ENCODE measurements around the gene ESRRA. TPM values are rescaled to one million over a fixed set of nuclear protein-coding genes. Genes with fewer than 3 reads are reported as not detected.

Gene ESRRA
- total and polyA plus RNA-seq, 2 of the 13 experiments (the other 11 are each of a cell fraction or from before 2014, with no cell fraction given) = 18.1 to 36.3 TPM

GRCh38 chr11:64343767-64344559 lies 38.6 kb downstream of the ESRRA start:
- H3K79me2 ChIP-seq (ENCODE audit: insufficient read depth, low read length) = no peaks in the 10 kb centered on the region
- no peaks in the 10 kb centered on the region for H4K20me1 ChIP-seq (ENCODE audit: insufficient read depth, low read length)
- H3K9me3 ChIP-seq (ENCODE audit: low read length) = no peaks in the 10 kb centered on the region
- ChIA-PET CTCF (ENCODE audit: low intra/inter-chr PET ratio, low total read pairs) (no interaction called here), POLR2A (interaction anchor here (1.0 to 1.1 kb wide), 2 partner anchors 11 to 27 kb away, joined by 3 read pairs; partner anchors contain the start of genes PRDX5 and TRMT112)
- ATAC-seq (peak; percentile 5; the same call in 1 of the 3 replicates), FAIRE-seq (no peak), DNase-seq (ENCODE audit: low spot score) (no peak)
- no peak overlapping the region for H3K9ac ChIP-seq (ENCODE audit: insufficient read depth, low read depth, low read length)
- TF ChIP-seq KMT2B (CRISPR knock-in tag; IDR thresholded peaks at IDR 0.05) = no peak
- TF ChIP-seq STAG1 (CRISPR knock-in tag; IDR thresholded peaks at IDR 0.05) = peak; percentile 48
- TF ChIP-seq CTCF (CRISPR knock-in tag; IDR thresholded peaks at IDR 0.05) = peak; percentile 67
- in situ Hi-C loops (cut with HindIII; ENCODE audit: extremely low pct_ligation_motif_present, low pct_unique_long_range_greater_than_20kb) (no loop called here), intact Hi-C loops (cut with micrococcal nuclease; ENCODE audit: unreplicated experiment) (no loop called here)
- H3K4me1 ChIP-seq (ENCODE audit: insufficient read depth, low read length) = peaks cover 54% of the 10 kb centered on the region
- no peak overlapping the region; a peak in 1 of 6 replicates for H3K4me3 ChIP-seq (replicated peaks in 1 of 3; ENCODE audit: insufficient read depth in 1 of 3, low read depth in 2 of 3, low read length in 3 of 3)
- H3K27ac ChIP-seq (ENCODE audit: extremely low read length, insufficient read depth, low read length) = no peak overlapping the region
- no peak overlapping the region for H3K4me2 ChIP-seq (ENCODE audit: low read depth, low read length)
- H3K27me3 ChIP-seq (ENCODE audit: control insufficient read depth in 1 of 2, insufficient read depth in 2 of 2, low read length in 2 of 2) = peaks cover 3 to 37% of the 10 kb centered on the region in 2 experiments; a peak in 4 of 5 replicates
- no peak overlapping the region for H2AFZ ChIP-seq (ENCODE audit: low read length)
- WGBS (ENCODE audit: low lambda C conversion rate) = 26% methylated on average over 7 of the region's 18 CpGs
- no TSS peak for BruUV-seq (replicated peaks)
- no peaks in the 10 kb centered on the region for H3K36me3 ChIP-seq (replicated peaks in 1 of 2; ENCODE audit: control insufficient read depth in 1 of 2, insufficient read depth in 2 of 2, low read length in 2 of 2)

- Histone ChIP-seq H3K4me2 (ENCODE audit: low read depth, low read length) (no peak overlapping the region), H2AFZ (ENCODE audit: low read length) (no peak overlapping the region), H3K9me3 (ENCODE audit: low read length) (no peaks in the 10 kb centered on the region), H3K27ac (ENCODE audit: extremely low read length, insufficient read depth, low read length) (no peak overlapping the region), H3K27me3 (ENCODE audit: control insufficient read depth in 1 of 2, insufficient read depth in 2 of 2, low read length in 2 of 2) (peaks cover 4 to 29% of the 10 kb centered on the region in 2 experiments; a peak in 4 of 5 replicates), H3K9ac (ENCODE audit: insufficient read depth, low read depth, low read length) (no peak overlapping the region), H3K36me3 (replicated peaks in 1 of 2; ENCODE audit: control insufficient read depth in 1 of 2, insufficient read depth in 2 of 2, low read length in 2 of 2) (no peaks in the 10 kb centered on the region), H3K4me1 (ENCODE audit: insufficient read depth, low read length) (peaks cover 57% of the 10 kb centered on the region), H4K20me1 (ENCODE audit: insufficient read depth, low read length) (no peaks in the 10 kb centered on the region), H3K4me3 (replicated peaks in 1 of 3; ENCODE audit: insufficient read depth in 1 of 3, low read depth in 2 of 3, low read length in 3 of 3) (no peak overlapping the region), H3K79me2 (ENCODE audit: insufficient read depth, low read length) (no peaks in the 10 kb centered on the region)
- POLR2A ChIA-PET = interaction anchor here (1.1 kb wide), 1 partner anchor 27 kb away, joined by 3 read pairs; the partner anchor contains the start of genes PRDX5 and TRMT112
- in situ Hi-C loops (cut with HindIII; ENCODE audit: extremely low pct_ligation_motif_present, low pct_unique_long_range_greater_than_20kb) (no loop called here), intact Hi-C loops (cut with micrococcal nuclease; ENCODE audit: unreplicated experiment) (no loop called here)
- DNase-seq (ENCODE audit: low spot score) = no peak
- BruUV-seq (replicated peaks) = no TSS peak
- WGBS (ENCODE audit: low lambda C conversion rate) = 79% methylated on average over 26 of the region's 28 CpGs
- no peak for ATAC-seq
- CTCF ChIA-PET (ENCODE audit: low intra/inter-chr PET ratio, low total read pairs) = interaction anchor here (1.2 kb wide), 1 partner anchor 11 kb away, joined by 3 read pairs; no protein-coding TSS in a partner anchor
- no peak for FAIRE-seq
- TF ChIP-seq ZNF776 (CRISPR knock-in tag; IDR thresholded peaks at IDR 0.05) (no peak), ZNF274 (CRISPR knock-in tag; IDR thresholded peaks at IDR 0.05) (no peak), E2F5 (CRISPR knock-in tag; conservative IDR thresholded peaks at IDR 0.05) (no peak), ZXDC (CRISPR knock-in tag; IDR thresholded peaks at IDR 0.05) (no peak), ZNF275 (CRISPR knock-in tag; IDR thresholded peaks at IDR 0.05; ENCODE audit: borderline replicate concordance) (no peak)
Measured at GRCh38 chr11:64344787-64345186, 39.5 kb downstream of the ESRRA start.
